Neural cell (in vitro differentiated cells): ENCODE results near the gene TMC2. TPM values are rescaled to one million over a fixed set of nuclear protein-coding genes. Genes with fewer than 3 reads are reported as not detected.

Experiments used
- H2AFZ ChIP-seq: fragments of 200-600, 300-800 bp; sonication (generic), shearing (Covaris generic); 2 replicates; pipeline ENCODE4 v1.6.0; 2014; ENCODE audit warnings: low read depth, mild to moderate bottlenecking, antibody characterized with exemption, low read length, moderate library complexity
- H3F3A ChIP-seq: fragments of 200-600 bp; shearing (Covaris generic); 2 replicates; pipeline ENCODE4 v1.6.1; 2016; ENCODE audit warnings: mild to moderate bottlenecking, moderate library complexity, mixed read lengths, antibody characterized with exemption, low read length; ENCODE audit not compliant: insufficient read depth, poor library complexity, severe bottlenecking
- H3K27ac ChIP-seq: fragments of 200-600, 300-800 bp; sonication (generic), shearing (Covaris generic); 2 replicates; pipeline ENCODE4 v1.5.1; 2014; ENCODE audit warnings: mild to moderate bottlenecking, low read length, moderate library complexity
- H3K27me3 ChIP-seq: fragments of 300-800, 200-600 bp; sonication (generic), shearing (Covaris generic); 2 replicates; pipeline ENCODE4 v1.6.0; 2014; ENCODE audit warnings: mild to moderate bottlenecking, low read depth, low read length, moderate library complexity; ENCODE audit not compliant: insufficient read depth
- H3K36me3 ChIP-seq: fragments of 300-800, 200-600 bp; sonication (generic), shearing (Covaris generic); 2 replicates; pipeline ENCODE4 v1.5.1; 2014; ENCODE audit warnings: mild to moderate bottlenecking, antibody characterized with exemption, low read length, moderate library complexity; ENCODE audit not compliant: insufficient read depth
- H3K4me2 ChIP-seq: fragments of 300-800, 200-600 bp; sonication (generic), shearing (Covaris generic); 2 replicates; pipeline ENCODE4 v1.6.0; 2014; ENCODE audit warnings: mild to moderate bottlenecking, low read length
- H3K4me3 ChIP-seq: fragments of 300-800, 200-600 bp; sonication (generic), shearing (Covaris generic); 2 replicates; pipeline ENCODE4 v1.5.1; 2014; ENCODE audit warnings: mild to moderate bottlenecking, low read length, moderate library complexity
- H3K79me2 ChIP-seq: fragments of 200-600 bp; shearing (Covaris generic); replicated peaks from 2 replicates; pipeline ENCODE4 v1.6.0; 2014; ENCODE audit warnings: mild to moderate bottlenecking, low read length, moderate library complexity; ENCODE audit not compliant: insufficient read depth
- H3K9ac ChIP-seq: fragments of 300-800, 200-600 bp; sonication (generic), shearing (Covaris generic); 2 replicates; pipeline ENCODE4 v1.6.1; 2016; ENCODE audit warnings: mild to moderate bottlenecking, low read length, mixed read lengths
- H3K9me2 ChIP-seq: fragments of 200-600 bp; shearing (Covaris generic); 2 replicates; pipeline ENCODE4 v1.6.1; 2016; ENCODE audit warnings: mild to moderate bottlenecking, low read length, mixed read lengths; ENCODE audit not compliant: insufficient read depth
- H3K9me3 ChIP-seq: fragments of 200-600, 300-800 bp; sonication (generic), shearing (Covaris generic); 2 replicates; pipeline ENCODE4 v1.6.1; 2016; ENCODE audit warnings: mild to moderate bottlenecking, mixed run types, low read length, moderate library complexity, mixed read lengths
- H4K20me1 ChIP-seq: fragments of 200-600 bp; shearing (Covaris generic); 2 replicates; pipeline ENCODE4 v1.6.1; 2016; ENCODE audit warnings: mild to moderate bottlenecking, mixed run types; ENCODE audit not compliant: insufficient read depth
- EZH2 ChIP-seq: fragments of 200-600, 300-800 bp; shearing (Covaris generic), sonication (generic); IDR thresholded peaks from 2 replicates; pipeline ENCODE4 v1.6.1; 2014; ENCODE audit warnings: antibody characterized with exemption, low read length, borderline replicate concordance, mild to moderate bottlenecking; ENCODE audit not compliant: insufficient read depth, poor library complexity, severe bottlenecking
- MXI1 ChIP-seq: fragments of 450-650 bp; conservative IDR thresholded peaks from 2 replicates; pipeline ENCODE4 v1.6.1; 2014; ENCODE audit warnings: antibody characterized with exemption, mild to moderate bottlenecking; ENCODE audit not compliant: poor library complexity, severe bottlenecking
- POLR2AphosphoS5 ChIP-seq: IDR thresholded peaks from 2 replicates; pipeline ENCODE4 v1.6.1; 2012
- RAD21 ChIP-seq: fragments of 450-650 bp; conservative IDR thresholded peaks from 2 replicates; pipeline ENCODE4 v1.6.1; 2014; ENCODE audit warnings: antibody characterized with exemption, mild to moderate bottlenecking, moderate library complexity
- SMC3 ChIP-seq: fragments of 450-650 bp; conservative IDR thresholded peaks from 2 replicates; pipeline ENCODE4 v1.6.1; 2014; ENCODE audit warnings: antibody characterized with exemption, mild to moderate bottlenecking, moderate library complexity; ENCODE audit not compliant: poor library complexity
- TAF1 ChIP-seq: IDR thresholded peaks from 2 replicates; pipeline ENCODE4 v1.6.1; 2012; ENCODE audit warnings: low read depth
- polyA plus RNA-seq: library from polyadenylated mRNA; depleted of rRNA; stranded (reverse); fragments of >200 nt; gene quantifications from 2 replicates; pipeline ENCODE4 v1.2.3, GENCODE V29; 2014
- TF ChIP-seq, protein P1 (sequence below): IDR thresholded peaks from 2 replicates; pipeline ENCODE4 v1.6.1; 2012; ENCODE audit warnings: borderline replicate concordance
- TF ChIP-seq, protein P2 (sequence below): fragments of 450-650 bp; IDR thresholded peaks from 2 replicates; pipeline ENCODE4 v1.5.1; 2014; ENCODE audit warnings: antibody characterized with exemption, mild to moderate bottlenecking, moderate library complexity; ENCODE audit not compliant: poor library complexity, severe bottlenecking

The TMC2 gene
- polyA plus RNA-seq, 1 donor from 2014 or later: 0.11 TPM

DNA sequence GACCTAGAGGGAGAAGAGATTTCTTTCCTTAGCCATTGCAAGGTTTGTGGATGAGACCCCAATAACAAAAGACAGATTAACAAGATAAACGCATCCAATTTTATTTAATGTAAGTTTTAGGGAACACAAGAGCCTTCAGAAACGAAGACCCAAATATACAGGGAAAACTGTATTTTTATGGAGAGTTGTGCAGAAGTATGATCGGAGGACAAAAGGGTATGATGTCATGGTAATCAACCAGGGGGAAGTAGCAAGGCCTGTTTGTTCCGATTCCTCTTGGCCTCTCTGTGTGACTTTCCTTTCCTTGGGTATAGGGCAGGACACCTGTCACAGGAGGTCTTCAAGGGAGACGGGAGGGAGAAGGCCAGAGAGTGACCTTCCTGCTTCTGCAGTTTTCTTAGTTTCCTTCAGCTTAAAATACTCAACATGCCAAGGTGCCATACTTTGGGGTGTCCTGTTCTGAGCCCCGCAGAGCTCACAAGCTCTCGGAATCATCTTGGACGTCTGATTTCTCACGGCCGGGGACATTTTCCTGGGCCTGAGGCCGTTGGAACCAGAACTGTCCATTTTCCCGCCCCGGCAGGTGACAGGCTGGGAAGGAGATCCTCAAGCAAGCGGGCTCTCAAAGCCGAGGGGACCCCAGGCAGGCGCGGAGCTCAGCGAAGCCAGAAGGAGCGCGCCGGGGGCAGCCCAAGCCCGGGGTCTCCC lies 21.7 kb downstream of the TMC2 start:
- Histone ChIP-seq H3K4me3 (peak overlapping the region; percentile 55), H3K27me3 (peaks cover 36% of the 10 kb centered on the region), H3K36me3 (no peaks in the 10 kb centered on the region), H3F3A (no peaks in the 10 kb centered on the region), H4K20me1 (no peaks in the 10 kb centered on the region), H3K9me2 (no peaks in the 10 kb centered on the region), H2AFZ (peak overlapping the region; percentile 41), H3K79me2 (no peaks in the 10 kb centered on the region), H3K27ac (no peak overlapping the region), H3K4me2 (no peak overlapping the region), H3K9me3 (no peaks in the 10 kb centered on the region), H3K9ac (peak overlapping the region; percentile 43)
- TF ChIP-seq, protein P1, sequence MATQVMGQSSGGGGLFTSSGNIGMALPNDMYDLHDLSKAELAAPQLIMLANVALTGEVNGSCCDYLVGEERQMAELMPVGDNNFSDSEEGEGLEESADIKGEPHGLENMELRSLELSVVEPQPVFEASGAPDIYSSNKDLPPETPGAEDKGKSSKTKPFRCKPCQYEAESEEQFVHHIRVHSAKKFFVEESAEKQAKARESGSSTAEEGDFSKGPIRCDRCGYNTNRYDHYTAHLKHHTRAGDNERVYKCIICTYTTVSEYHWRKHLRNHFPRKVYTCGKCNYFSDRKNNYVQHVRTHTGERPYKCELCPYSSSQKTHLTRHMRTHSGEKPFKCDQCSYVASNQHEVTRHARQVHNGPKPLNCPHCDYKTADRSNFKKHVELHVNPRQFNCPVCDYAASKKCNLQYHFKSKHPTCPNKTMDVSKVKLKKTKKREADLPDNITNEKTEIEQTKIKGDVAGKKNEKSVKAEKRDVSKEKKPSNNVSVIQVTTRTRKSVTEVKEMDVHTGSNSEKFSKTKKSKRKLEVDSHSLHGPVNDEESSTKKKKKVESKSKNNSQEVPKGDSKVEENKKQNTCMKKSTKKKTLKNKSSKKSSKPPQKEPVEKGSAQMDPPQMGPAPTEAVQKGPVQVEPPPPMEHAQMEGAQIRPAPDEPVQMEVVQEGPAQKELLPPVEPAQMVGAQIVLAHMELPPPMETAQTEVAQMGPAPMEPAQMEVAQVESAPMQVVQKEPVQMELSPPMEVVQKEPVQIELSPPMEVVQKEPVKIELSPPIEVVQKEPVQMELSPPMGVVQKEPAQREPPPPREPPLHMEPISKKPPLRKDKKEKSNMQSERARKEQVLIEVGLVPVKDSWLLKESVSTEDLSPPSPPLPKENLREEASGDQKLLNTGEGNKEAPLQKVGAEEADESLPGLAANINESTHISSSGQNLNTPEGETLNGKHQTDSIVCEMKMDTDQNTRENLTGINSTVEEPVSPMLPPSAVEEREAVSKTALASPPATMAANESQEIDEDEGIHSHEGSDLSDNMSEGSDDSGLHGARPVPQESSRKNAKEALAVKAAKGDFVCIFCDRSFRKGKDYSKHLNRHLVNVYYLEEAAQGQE: no peak
- TF ChIP-seq EZH2: no peak
- TF ChIP-seq MXI1: no peak
- TF ChIP-seq RAD21: no peak

DNA sequence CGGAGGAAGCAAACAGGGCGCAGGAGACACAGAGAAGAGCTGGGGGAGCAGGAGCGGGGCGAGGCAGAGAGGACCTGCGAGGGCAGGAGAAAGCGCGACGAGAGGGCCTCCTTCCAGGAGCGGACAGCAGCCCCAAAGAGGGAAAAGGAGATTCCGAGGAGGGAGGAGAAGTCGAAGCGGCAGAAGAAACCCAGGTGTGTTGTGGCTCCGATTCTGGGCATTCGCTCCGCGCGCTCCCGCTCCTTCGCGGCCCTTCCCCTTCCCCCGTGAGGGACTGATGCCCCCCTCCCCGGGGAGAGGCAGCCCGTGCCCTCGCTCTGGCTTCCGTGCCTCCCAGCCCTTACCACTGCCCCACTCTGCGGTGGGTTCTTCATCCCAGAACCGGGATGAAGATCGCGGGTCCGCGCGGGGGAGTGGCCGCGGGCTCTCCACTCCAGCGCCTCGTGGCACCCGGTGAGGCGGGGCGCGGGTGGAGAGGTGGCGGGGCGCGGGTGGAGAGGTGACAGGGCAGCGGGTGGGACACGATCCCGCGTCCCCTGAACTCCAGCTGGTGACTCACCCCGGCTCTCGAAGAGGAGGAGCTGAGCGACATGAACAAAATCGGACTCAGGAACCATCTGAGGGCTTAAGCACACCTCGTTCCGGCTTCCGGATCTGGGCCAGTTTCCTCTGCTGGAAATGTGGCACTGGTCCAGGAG lies 22.4 kb downstream of the TMC2 start:
- H2AFZ ChIP-seq: peak overlapping the region; percentile 41
- no peaks in the 10 kb centered on the region for H3K79me2 ChIP-seq
- peak overlapping the region; percentile 43 for H3K9ac ChIP-seq
- H3K27ac ChIP-seq: peak overlapping the region; percentile 73
- no peaks in the 10 kb centered on the region for H4K20me1 ChIP-seq
- no peaks in the 10 kb centered on the region for H3F3A ChIP-seq
- peak overlapping the region; percentile 55 for H3K4me3 ChIP-seq
- no peaks in the 10 kb centered on the region for H3K9me3 ChIP-seq
- H3K36me3 ChIP-seq: no peaks in the 10 kb centered on the region
- no peaks in the 10 kb centered on the region for H3K9me2 ChIP-seq
- no peak for TF ChIP-seq POLR2AphosphoS5
- TF ChIP-seq, protein P1: no peak
- TF ChIP-seq, protein P2, sequence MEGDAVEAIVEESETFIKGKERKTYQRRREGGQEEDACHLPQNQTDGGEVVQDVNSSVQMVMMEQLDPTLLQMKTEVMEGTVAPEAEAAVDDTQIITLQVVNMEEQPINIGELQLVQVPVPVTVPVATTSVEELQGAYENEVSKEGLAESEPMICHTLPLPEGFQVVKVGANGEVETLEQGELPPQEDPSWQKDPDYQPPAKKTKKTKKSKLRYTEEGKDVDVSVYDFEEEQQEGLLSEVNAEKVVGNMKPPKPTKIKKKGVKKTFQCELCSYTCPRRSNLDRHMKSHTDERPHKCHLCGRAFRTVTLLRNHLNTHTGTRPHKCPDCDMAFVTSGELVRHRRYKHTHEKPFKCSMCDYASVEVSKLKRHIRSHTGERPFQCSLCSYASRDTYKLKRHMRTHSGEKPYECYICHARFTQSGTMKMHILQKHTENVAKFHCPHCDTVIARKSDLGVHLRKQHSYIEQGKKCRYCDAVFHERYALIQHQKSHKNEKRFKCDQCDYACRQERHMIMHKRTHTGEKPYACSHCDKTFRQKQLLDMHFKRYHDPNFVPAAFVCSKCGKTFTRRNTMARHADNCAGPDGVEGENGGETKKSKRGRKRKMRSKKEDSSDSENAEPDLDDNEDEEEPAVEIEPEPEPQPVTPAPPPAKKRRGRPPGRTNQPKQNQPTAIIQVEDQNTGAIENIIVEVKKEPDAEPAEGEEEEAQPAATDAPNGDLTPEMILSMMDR: no peak
- TF ChIP-seq SMC3: no peak
- TF ChIP-seq MXI1: no peak
- TF ChIP-seq TAF1: no peak
- TF ChIP-seq EZH2: no peak
- TF ChIP-seq RAD21: no peak
- H3K4me2 ChIP-seq: peak overlapping the region; percentile 32
- H3K27me3 ChIP-seq: peaks cover 36% of the 10 kb centered on the region
